ENCODE data around the gene LAMA5.

The LAMA5 gene

GRCh38 chr20:62297449-62298227 lies 69.5 kb downstream of the LAMA5 start:
- DNase-seq, result no peak

- no peak for DNase-seq
Observed at GRCh38 chr20:62296724-62297448, 70.2 kb downstream of the LAMA5 start.

DNA sequence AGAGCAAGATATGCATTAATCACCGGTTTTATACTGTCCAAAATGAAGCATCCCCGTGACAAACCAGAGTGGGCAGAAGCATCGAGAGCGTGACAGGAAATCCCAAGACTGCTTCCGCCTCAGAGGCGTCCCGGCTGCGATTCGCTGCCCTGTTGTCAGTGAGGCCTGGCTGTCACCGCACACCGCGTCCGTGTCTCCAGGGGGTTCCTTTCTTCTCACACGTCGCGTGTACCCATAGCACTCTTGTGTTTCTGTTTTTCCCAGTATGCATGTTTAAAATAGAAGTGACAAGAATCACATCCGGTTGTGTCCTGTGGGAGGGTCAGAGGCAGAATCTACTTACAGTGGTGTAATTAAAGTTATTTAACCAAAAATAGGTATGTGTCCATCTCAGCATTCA lies 72.6 kb downstream of the LAMA5 start:
- DNase-seq, result no peak

- DNase-seq, result no peak
Observed at GRCh38 chr20:62293946-62294345, 73.2 kb downstream of the LAMA5 start.

GRCh38 chr20:62293111-62293784 lies 73.9 kb downstream of the LAMA5 start:
- no peak for DNase-seq

DNA sequence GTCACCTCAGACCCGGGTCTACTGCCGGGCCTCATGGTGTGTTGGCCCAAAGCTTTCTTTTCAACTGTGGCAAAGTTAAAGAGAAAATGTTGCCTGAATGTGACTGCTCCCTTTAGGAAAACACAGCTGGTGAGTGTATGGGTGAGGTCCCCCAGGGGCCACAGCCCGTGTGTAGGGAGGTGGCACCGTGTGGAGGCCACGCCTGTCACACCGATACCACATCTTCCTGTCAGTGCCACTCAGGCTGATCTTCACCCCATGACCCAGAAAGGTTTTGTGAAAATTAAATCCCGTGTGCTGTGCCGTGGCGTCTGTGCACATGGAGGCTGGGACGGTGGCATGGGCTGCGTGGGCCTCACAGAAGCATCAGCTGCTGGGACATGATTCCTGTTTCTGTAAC lies 75.0 kb downstream of the LAMA5 start:
- DNase-seq, result no peak

DNA sequence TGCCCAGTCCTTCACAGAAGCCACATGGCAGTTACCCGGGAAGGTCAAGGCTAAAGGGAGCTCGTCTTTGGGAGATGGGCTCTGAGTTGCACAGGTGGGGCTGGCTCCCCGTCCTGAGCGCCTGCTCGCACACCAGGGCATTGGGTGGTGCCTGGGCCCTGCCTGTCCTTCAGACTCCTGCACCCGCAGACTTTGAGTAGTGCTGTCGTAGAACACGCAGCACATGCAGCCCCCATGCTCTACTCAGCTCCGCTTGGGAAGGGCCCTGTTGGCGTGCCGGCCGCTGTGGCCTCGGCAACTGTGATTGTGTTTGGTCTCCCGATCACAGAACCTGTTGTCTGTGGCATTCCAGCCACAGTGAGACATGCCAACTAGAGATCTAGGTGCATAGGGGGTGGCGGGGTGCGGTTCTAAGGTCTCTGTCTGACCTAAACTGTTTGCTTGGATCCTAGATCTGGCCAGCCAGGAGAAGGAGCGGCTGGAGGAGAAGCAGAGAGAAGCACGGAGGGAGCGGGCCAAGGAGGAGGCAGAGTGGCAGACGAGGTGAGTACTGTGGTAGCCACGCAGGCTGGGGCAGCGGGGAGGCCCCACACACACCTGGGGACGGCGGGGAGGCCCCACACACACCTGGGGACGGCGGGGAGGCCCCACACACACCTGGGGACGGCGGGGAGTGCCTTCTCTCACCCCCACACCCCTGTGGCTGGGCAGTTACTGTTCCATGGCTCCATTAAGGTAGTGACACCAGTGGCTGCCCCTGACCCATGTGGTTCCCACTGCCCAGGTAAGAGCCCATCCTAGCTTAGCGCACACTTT lies 75.7 kb downstream of the LAMA5 start:
- no peak for DNase-seq

DNA sequence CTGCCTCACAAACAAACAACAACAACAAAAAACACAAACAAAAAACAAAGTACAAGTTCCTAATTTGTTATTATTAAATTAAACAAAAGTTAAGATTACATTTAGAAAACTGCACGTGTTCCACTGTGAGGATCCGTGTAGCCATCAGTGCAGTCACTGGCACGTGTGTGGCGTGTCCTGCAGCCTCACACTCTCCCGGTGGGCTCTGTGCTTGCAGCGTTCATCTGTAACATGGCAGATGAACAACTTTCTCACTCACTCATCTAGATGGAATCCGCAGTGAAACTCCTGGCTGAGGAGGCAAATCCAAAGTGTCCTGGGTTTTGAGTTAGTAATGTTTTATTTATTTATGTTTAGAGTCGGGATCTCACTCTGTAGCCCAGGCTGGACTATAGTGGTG lies 77.2 kb downstream of the LAMA5 start:
- no peak for DNase-seq

GRCh38 chr20:62289131-62289530 lies 78.0 kb downstream of the LAMA5 start:
- no peak for DNase-seq

DNA sequence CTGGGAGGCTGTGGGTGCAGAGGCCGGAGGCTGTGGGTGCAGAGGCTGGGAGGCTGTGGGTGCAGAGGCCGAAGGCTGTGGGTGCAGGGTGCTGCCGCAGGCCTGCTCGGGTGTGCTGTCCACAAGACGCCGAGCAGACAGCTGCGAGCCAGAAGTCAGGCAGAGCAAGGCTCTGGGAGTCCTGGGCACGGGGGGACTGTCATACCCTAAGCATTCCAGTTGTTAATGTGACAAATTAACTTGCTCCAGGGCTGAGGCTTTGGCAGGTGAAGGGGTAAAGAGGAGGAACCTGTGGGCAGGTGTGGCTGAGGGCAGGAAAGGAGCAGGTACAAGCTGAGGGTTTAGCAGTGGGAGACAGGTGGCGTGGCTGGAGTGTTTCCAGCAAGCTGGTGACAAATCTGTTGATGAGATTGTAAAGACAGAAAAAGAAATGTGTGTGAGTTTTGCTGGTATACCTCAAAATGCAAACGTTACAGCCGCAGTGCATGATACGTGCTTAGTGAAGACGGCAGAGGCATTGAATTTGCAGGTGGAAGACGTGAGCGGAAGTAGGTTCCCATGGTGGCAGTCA lies 78.5 kb downstream of the LAMA5 start:
- no peak for DNase-seq

- DNase-seq, result no peak
Observed at GRCh38 chr20:62287759-62288534, 79.2 kb downstream of the LAMA5 start.

DNA sequence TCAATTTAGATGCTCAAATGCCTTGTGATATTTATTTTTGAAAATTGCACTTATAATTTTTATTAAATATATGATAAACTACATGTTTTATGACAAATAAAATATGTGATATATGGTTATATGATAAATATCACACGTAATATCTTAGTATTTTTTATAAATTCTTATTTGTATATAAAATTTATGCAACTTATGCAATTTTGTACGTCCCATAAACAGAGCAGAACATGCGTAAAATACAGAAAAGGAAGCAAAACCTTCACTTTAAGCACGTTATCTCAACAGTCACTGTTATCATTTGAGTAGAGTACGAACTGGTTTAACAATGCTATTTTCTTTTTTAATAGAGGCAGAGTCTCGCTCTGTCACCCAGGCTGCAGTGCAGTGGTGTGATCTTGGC lies 80.0 kb downstream of the LAMA5 start:
- DNase-seq, result no peak

DNA sequence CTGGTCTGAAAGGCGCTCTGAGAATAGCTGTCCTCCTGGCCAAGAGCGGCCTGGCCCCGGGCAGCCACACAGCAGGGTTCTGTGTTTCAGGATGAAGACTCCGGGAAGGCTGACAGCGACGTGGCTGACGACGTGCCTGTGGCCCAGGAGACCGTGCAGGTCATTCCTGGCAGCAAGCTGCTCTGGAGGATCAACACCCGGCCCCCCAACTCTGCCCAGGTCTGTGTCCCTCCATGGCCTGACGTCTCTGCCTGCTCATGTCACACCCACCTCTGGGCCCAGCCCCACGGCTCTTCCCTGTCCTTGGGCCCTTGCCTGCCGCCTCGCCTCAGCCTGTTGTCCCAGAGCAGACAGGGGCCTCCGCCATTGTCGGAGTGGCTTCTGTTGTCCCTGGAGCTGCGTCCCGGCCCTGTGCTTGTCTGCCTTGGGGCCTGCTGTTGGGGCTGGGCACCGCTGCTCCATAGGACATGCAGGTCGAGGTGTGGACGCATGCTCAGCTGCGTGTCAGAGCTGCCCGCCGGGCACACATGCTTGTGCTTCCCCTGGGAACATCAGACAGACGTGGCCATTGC lies 80.5 kb downstream of the LAMA5 start:
- no peak for DNase-seq

- no peak for DNase-seq
Observed at GRCh38 chr20:62285722-62286121, 81.4 kb downstream of the LAMA5 start.

- DNase-seq, result no peak
Observed at GRCh38 chr20:62285151-62285550, 82.0 kb downstream of the LAMA5 start.

- no peak for DNase-seq
Observed at GRCh38 chr20:62284448-62284847, 82.7 kb downstream of the LAMA5 start.

- DNase-seq, result no peak
Observed at GRCh38 chr20:62282877-62283503, 84.1 kb downstream of the LAMA5 start.

DNA sequence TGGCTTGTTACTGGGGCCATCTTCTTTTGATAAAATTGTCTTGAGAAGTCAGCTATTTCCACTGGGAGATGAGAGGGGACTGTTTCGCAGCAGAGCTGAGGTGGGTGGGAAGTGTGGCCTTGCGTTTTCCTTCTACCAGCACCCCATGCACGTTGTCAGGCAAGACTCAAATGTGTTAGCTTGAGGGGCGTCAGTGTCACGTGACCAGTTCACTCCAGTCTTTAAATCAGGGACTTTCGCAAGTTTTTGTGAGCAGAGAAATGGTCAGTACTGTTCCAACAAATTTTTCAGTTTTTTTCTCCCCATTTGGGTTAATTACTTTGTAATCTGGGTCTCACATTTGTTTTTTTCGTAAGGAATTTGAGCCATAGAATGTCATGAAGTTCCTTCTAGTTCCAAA lies 85.0 kb downstream of the LAMA5 start:
- no peak for DNase-seq

- DNase-seq, result no peak
Observed at GRCh38 chr20:62281161-62281933, 85.8 kb downstream of the LAMA5 start.

- DNase-seq, result no peak
Observed at GRCh38 chr20:62280303-62280702, 86.8 kb downstream of the LAMA5 start.

Data from NCI-H82 (cell line).